Neural cell (in vitro differentiated cells): Measurements from ENCODE around the gene MARS1.

Source experiments
- CTCF ChIP-seq: fragments of 450-650 bp; IDR thresholded peaks from 2 replicates; pipeline ENCODE4 v1.5.1; 2014; ENCODE audit warnings: antibody characterized with exemption, mild to moderate bottlenecking, moderate library complexity; ENCODE audit not compliant: poor library complexity, severe bottlenecking
- EZH2 ChIP-seq: fragments of 200-600, 300-800 bp; shearing (Covaris generic), sonication (generic); IDR thresholded peaks from 2 replicates; pipeline ENCODE4 v1.6.1; 2014; ENCODE audit warnings: antibody characterized with exemption, low read length, borderline replicate concordance, mild to moderate bottlenecking; ENCODE audit not compliant: insufficient read depth, poor library complexity, severe bottlenecking
- MXI1 ChIP-seq: fragments of 450-650 bp; conservative IDR thresholded peaks from 2 replicates; pipeline ENCODE4 v1.6.1; 2014; ENCODE audit warnings: antibody characterized with exemption, mild to moderate bottlenecking; ENCODE audit not compliant: poor library complexity, severe bottlenecking
- SMC3 ChIP-seq: fragments of 450-650 bp; conservative IDR thresholded peaks from 2 replicates; pipeline ENCODE4 v1.6.1; 2014; ENCODE audit warnings: antibody characterized with exemption, mild to moderate bottlenecking, moderate library complexity; ENCODE audit not compliant: poor library complexity

- TF ChIP-seq CTCF (peak; percentile 58), SMC3 (peak; percentile 19), EZH2 (no peak), MXI1 (no peak)
Measured at GRCh38 chr12:57456145-57456700, 31.6 kb upstream of the MARS1 start.
